Fibroblast of the aortic adventitia (primary cell): Measurements from ENCODE around the gene ZNF814. TPM values are rescaled to one million over a fixed set of nuclear protein-coding genes. Genes with fewer than 3 reads are reported as not detected.
"Not testable (repeated sequence)": the region's sequence is repeated elsewhere in the genome, so short reads cannot be mapped to it uniquely, and the experiment has no call there.

ENCODE experiments used
- DNase-seq: peaks from one replicate; pipeline ENCODE4 v3.0.0-alpha.2; 2010; ENCODE audit warnings: low read depth
- H3K4me3 ChIP-seq: 2 replicates; pipeline ENCODE4 v1.5.1; 2011; ENCODE audit warnings: low read depth, mild to moderate bottlenecking, control low read depth, low read length, moderate library complexity
- CTCF ChIP-seq: IDR thresholded peaks from 2 replicates; pipeline ENCODE4 v1.5.1; 2011; ENCODE audit warnings: mild to moderate bottlenecking, low read length, control low read depth, inconsistent platforms; ENCODE audit not compliant: insufficient read depth
- total RNA-seq: library from RNA; depleted of rRNA; stranded (reverse); fragments of >200 nt; gene quantifications from 2 replicates; pipeline ENCODE4 v1.2.3, GENCODE V29; 2012; ENCODE audit warnings: low replicate concordance

ZNF814 gene
- total RNA-seq, 1 donor: 10.3 TPM

GRCh38 chr19:57907394-57907793 lies 18.6 kb upstream of the ZNF814 start:
- no peak for TF ChIP-seq CTCF
- DNase-seq: no peak
- no peak overlapping the region for H3K4me3 ChIP-seq

DNA sequence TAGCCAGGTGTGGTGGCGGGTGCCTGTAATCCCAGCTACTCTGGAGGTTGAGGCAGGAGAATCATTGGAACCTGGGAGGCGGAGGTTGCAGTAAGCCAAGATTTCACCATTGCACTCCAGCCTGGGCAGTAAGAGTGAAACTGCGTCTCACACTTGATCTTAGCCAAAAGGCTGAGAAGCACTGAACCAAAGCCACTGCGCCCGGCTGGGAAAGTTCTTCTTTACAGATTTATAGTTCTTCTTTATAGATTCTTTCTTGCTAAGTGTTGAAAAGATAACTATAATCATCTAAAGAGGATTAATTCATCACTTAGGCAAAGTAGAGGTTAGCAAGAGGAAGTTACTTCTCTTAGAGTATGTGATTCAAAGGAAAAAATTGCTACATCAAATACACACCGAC lies 16.4 kb upstream of the ZNF814 start:
- no peak for TF ChIP-seq CTCF
- DNase-seq: no peak
- H3K4me3 ChIP-seq: no peak overlapping the region

DNA sequence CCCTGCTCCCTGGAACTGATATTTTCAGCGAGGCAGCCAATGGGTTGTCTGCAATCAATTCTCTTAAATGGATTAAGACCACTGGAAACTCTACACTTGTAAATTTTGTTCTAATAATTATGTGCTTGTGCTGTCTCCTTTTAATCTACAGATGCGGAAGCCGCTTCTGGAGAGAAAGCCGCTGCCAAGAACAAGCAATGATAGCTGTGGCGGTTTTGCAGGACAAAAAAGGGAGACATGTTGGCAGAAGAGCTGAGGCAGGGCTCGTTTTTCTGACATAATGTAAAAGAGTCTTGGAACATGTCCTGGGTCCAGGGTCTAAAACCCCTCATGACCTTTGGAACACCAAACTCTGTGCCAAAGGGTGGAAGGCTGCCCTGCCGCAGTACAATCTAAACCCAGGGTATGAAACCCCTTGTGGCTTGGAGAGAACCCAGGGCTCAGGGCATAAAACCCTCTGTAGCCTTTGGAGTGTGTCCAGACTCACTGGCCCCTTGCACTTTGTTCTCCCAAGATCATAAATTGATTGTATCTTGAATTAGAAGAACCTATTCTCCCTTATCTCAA lies 14.9 kb upstream of the ZNF814 start:
- no peak for TF ChIP-seq CTCF
- no peak overlapping the region for H3K4me3 ChIP-seq
- no peak for DNase-seq

DNA sequence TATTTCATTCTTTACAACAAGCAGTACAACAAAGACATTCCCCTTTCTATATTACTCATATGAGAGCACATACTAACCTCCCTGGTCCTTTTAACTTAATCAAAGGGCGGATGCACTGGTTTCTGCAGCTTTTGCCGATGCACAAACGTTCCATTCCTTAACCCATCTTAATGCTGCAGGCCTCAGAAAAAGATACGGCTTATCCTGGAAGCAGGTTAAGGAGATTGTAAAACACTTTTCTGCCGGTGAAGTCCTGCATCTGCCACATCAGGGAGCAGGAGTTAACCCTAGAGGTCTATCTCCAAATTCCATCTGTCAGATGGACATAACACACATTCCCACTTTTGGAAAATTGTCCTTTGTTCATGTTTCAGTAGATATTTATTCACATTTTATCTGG lies 11.5 kb upstream of the ZNF814 start:
- DNase-seq: no peak
- no peak for TF ChIP-seq CTCF
- H3K4me3 ChIP-seq: no peak overlapping the region

- DNase-seq: peak; percentile 59
- not testable (repeated sequence) for H3K4me3 ChIP-seq
These were observed 1.9 kb upstream of the ZNF814 start for GRCh38 chr19:57890706-57891105.

DNA sequence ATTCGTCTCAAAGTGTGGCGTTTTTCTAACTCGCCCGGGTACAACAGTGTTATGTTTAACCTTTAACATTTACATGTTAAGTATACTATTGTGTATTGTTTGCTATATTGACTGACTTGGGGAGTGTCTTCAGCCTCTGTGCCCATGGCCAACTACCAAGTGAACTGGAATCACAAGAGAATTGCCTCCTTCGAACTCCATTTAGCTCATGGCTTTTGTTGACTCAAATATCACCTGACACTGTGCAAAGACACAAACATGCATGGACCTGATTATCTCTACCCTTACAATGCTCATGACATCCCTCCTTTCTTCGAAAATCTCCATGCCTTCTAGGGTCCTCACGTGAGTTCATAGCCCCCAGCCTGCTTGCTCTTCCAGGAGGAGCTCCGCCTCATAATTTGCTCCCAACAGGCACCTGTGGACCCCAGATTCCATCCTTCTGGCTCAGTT lies 704 bp downstream of the ZNF814 start:
- no peak for TF ChIP-seq CTCF
- peak overlapping the region; percentile 91 for H3K4me3 ChIP-seq
- DNase-seq: no peak

GRCh38 chr19:57887195-57887941 lies 1.5 kb downstream of the ZNF814 start:
- peak overlapping the region; percentile 26 for H3K4me3 ChIP-seq
- TF ChIP-seq CTCF: no peak
- DNase-seq: peak; percentile 31
